Central memory CD8-positive, alpha-beta T cell (primary cell): ENCODE results near the gene DTX2.
"Not testable (repeated sequence)": the region's sequence is repeated elsewhere in the genome, so short reads cannot be mapped to it uniquely, and the experiment has no call there.

Source experiments
- ATAC-seq: fragments of 150-1000 bp; cut with Tn5 transposase; replicated peaks from 2 replicates; pipeline ENCODE4 v1.10.0; 2022; ENCODE audit warnings: mild to moderate bottlenecking, moderate FRiP score, moderate number of reproducible peaks; ENCODE audit not compliant: poor library complexity, severe bottlenecking; ENCODE audit errors: extremely low read depth
- DNase-seq, 2 donors: peaks; one replicate each; pipeline ENCODE4 v3.0.0; 2021; ENCODE audit warnings: low spot score in 2 of 2
- H3K27ac Mint-ChIP-seq: one replicate; pipeline ENCODE4 v1.8.0; 2022; ENCODE audit warnings: low read depth, mild to moderate bottlenecking, moderate library complexity, mixed read lengths
- H3K27me3 Mint-ChIP-seq: one replicate; pipeline ENCODE4 v1.8.0; 2022; ENCODE audit warnings: mixed read lengths
- H3K36me3 Mint-ChIP-seq: one replicate; pipeline ENCODE4 v1.8.0; 2022; ENCODE audit warnings: mild to moderate bottlenecking, moderate library complexity, mixed read lengths; ENCODE audit not compliant: insufficient read depth
- H3K4me1 Mint-ChIP-seq: one replicate; pipeline ENCODE4 v1.8.0; 2022; ENCODE audit warnings: mixed read lengths
- H3K4me3 Mint-ChIP-seq: one replicate; pipeline ENCODE4 v1.8.0; 2022; ENCODE audit warnings: mild to moderate bottlenecking, moderate library complexity, mixed read lengths
- H3K9me3 Mint-ChIP-seq: one replicate; pipeline ENCODE4 v1.8.0; 2022; ENCODE audit warnings: mixed read lengths

Gene DTX2

DNA sequence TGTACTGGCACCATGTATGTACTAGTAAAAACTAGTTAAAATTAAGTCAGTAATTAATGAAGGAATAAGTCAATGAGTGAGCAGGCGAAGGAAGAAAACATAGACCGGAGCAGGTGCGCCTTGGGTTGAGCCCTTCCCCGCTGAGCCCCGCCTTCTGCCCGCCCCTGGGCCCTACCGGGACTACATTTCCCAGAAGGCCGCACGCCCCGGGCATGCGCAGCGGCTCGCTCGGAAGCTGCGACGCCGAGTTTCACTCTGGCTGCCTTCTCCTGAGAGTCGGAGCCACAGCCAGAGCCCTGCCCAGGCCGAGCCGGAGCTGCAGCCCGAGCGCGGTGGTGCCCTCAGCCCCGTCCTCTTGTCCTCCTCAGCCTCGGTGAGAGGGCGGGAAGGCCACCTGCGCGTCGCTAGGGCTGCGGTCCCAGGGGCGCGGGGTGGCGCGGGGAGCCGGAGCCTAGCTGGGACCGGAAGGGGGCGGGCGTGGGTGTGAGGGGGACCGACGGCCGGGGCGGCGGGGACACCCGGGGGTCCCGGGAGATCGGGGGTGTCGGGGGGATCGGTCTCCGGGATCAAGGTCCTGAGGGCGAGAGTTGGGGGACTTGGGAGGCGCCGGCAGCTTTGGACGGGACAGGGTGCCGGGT is at the start of gene DTX2:
Gene DTX2 (plus strand): TSS at position 246 of the 638 bp plus-strand sequence. CDS start 18,801 bp downstream, outside the sequence.
- not testable (repeated sequence) for H3K27me3 Mint-ChIP-seq, H3K4me1 Mint-ChIP-seq, H3K36me3 Mint-ChIP-seq, H3K27ac Mint-ChIP-seq, H3K9me3 Mint-ChIP-seq
- peak; percentile 97 for ATAC-seq
- peak within 1 kb of the TSS; percentile 69 for H3K4me3 Mint-ChIP-seq
- peak in 1 of 2 donors; percentile 41 for DNase-seq

DNA sequence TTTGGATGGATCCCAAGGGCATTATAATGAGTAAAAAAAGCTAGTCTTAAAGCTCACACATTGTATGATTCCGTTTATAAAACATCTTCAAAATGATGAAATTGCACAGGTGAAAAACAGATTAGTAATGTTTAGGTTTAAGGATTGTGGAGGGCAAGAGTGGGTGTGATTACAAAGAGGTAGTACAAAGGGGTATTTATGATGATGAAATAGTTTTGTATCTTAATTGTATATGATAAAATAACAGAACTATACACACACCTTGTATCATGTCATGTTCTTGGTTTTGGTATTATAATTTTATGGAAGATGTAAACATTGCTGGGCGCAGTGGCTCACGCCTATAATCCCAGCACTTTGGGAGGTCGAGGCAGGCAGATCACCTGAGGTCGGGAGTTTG is 49.3 kb upstream of the DTX2 start:
- H3K36me3 Mint-ChIP-seq: peaks cover 2% of the 10 kb centered on the region
- ATAC-seq: no peak
- H3K27me3 Mint-ChIP-seq: no peaks in the 10 kb centered on the region
- H3K27ac Mint-ChIP-seq: no peak overlapping the region
- no peak for DNase-seq
- no peak overlapping the region for H3K4me3 Mint-ChIP-seq
- no peaks in the 10 kb centered on the region for H3K4me1 Mint-ChIP-seq
- no peaks in the 10 kb centered on the region for H3K9me3 Mint-ChIP-seq

DNA sequence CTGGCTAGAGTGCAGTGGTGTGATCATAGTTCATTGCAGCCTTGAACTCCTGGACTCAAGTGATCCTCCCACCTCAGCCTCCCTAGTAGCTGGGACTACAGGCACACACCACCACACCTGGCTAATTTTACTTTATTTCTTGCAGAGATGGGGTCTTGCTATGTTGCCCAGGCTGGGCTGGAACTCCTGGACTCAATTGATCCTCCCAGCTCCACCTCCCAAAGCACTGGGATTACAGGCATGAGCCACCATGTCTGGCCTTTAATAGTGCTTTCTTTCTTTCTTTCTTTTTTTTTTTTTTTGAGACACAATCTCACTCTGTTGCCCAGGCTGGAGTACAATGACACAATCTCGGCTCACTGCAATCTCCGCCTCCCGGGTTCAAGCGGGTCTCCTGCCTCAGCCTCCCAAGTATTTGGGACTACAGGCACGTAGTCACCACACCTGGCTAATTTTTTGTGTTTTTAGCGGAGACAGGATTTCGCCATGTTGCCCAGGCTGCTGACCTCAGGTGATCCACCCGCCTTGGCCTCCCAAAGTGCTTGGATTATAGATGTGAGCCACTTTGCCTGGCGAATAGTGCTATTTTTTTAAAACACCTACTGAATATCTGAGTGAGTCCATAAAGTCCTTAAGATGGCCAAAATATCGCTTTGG is 43.7 kb upstream of the DTX2 start:
- H3K27ac Mint-ChIP-seq, H3K4me3 Mint-ChIP-seq, H3K4me1 Mint-ChIP-seq, DNase-seq, H3K27me3 Mint-ChIP-seq, ATAC-seq, H3K9me3 Mint-ChIP-seq, H3K36me3 Mint-ChIP-seq: not testable (repeated sequence)

DNA sequence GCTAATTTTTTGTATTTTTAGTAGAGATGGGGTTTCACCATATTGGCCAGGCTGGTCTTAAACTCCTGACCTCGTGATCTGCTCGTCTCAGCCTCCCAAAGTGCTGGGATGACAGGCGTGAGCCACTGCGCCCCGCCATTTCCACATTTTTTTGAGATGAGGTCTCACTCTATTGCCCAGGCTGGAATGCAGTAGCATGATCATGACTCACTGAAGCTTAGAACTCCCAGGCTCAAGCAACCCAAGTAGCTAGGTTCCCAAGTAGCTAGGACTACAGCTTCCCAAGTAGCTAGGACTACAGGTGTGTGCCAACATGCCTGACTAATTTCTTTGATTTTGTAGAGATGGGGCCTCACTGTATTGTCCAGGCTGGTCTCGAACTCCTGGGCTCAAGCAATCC is 40.4 kb upstream of the DTX2 start:
- H3K9me3 Mint-ChIP-seq, H3K4me3 Mint-ChIP-seq, H3K36me3 Mint-ChIP-seq, DNase-seq, ATAC-seq, H3K27ac Mint-ChIP-seq: not testable (repeated sequence)
- Mint-ChIP-seq H3K27me3 (peaks cover 14% of the 10 kb centered on the region), H3K4me1 (peaks cover 19% of the 10 kb centered on the region)

DNA sequence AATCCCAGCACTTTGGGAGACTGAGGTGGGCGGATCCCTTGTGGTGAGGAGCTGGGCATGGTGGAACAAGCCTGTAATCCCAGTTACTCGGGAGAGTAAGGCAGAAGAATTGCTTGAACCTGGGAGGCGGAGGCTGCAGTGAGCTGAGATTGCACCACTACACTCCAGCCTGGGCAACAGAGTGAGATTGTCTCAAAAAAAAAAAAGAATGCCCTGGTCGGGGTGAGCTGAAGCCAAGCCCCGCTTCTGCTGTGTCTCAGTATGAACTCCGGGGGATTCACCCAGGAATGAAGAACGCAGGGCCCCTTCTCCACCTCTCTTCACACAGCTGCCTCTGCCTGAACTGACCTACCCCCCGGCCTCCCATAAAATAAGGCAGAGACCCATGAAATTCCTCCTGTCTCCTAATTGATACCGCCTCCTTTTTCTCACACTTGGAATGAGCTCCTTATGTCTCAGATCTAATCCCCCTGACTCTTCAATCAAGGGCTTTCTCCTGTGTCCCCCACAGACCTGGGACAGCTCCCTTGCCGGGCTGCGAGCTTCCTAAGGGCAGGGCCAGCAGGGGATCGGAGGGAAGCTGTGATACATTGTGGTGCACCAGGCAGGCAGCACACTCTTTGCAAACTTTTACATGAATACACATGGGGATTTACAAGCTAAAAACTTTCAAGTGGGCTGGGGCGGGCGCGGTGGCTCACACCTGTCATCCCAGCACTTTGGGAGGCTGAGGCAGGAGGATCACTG is 37.7 kb upstream of the DTX2 start:
- no peaks in the 10 kb centered on the region for H3K9me3 Mint-ChIP-seq
- DNase-seq: no peak

DNA sequence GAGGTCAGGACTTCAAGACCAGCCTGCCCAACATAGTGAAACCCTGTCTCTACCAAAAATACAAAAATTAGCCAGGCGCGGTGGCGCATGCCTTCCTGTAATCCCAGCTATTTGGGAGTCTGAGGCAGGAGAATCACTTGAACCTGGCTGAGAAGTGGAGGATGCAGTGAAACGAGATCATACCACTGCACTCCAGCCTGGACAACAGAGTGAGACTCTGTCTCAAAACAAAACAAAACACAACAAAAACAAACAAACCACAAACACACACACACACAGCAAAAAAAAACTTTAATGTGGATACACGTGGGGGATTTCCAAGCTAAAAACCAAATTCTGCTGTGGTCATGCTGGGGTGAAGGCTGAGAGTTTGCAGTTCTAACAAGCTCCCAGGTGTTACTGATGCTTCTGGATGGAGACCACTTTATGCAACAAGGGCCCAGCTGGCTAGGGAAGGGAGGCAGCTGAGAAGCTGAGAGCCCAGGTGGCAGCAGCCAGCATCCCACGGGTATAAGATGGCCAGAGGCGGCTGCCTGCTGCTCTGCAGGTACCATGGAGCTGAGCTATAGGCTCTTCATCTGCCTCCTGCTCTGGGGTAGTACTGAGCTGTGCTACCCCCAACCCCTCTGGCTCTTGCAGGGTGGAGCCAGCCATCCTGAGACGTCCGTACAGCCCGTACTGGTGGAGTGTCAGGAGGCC is 36.9 kb upstream of the DTX2 start, which contains the start of gene ZP3:
Gene ZP3 (plus strand): TSS at position 538 of the 699 bp plus-strand sequence. CDS start 15 bp downstream, at position 553.
- no peak within 1 kb of the TSS for H3K4me3 Mint-ChIP-seq
- no peaks in the 10 kb centered on the region for H3K9me3 Mint-ChIP-seq
- ATAC-seq: peak; percentile 46
- DNase-seq: no peak
- peaks cover 3% of the 10 kb centered on the region for H3K36me3 Mint-ChIP-seq
- H3K27me3 Mint-ChIP-seq: peaks cover 14% of the 10 kb centered on the region
- peak within 1 kb of the TSS; percentile 38 for H3K27ac Mint-ChIP-seq
- H3K4me1 Mint-ChIP-seq: peaks cover 19% of the 10 kb centered on the region

More for the DNA sequence above, 37.7 kb upstream of the DTX2 start:
- no peak overlapping the region for H3K4me3 Mint-ChIP-seq
- H3K36me3 Mint-ChIP-seq: peaks cover 3% of the 10 kb centered on the region
- peaks cover 14% of the 10 kb centered on the region for H3K27me3 Mint-ChIP-seq
- ATAC-seq: no peak
- H3K27ac Mint-ChIP-seq: no peak overlapping the region
- peaks cover 19% of the 10 kb centered on the region for H3K4me1 Mint-ChIP-seq

DNA sequence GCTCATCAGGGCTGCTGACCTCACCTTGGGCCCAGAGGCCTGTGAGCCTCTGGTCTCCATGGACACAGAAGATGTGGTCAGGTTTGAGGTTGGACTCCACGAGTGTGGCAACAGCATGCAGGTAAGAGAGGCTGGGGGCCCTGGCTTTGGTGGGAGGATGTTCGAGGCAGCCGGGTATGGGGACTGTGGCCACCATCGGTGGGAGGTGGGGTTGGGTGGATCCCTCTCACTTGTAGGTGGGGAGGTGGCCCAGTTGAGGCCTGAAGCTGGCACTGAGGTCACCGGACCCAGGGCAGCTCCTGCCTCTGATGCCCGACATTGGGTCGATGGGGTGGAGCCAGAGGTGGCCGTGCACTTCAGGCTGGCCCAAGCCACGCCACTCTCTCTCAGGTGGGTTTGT is 36.4 kb upstream of the DTX2 start:
- H3K4me3 Mint-ChIP-seq: no peak overlapping the region
- DNase-seq: no peak
- ATAC-seq: no peak
- peaks cover 19% of the 10 kb centered on the region for H3K4me1 Mint-ChIP-seq
- H3K36me3 Mint-ChIP-seq: peaks cover 3% of the 10 kb centered on the region
- H3K9me3 Mint-ChIP-seq: no peaks in the 10 kb centered on the region
- H3K27me3 Mint-ChIP-seq: peaks cover 14% of the 10 kb centered on the region
- H3K27ac Mint-ChIP-seq: peak overlapping the region; percentile 38

DNA sequence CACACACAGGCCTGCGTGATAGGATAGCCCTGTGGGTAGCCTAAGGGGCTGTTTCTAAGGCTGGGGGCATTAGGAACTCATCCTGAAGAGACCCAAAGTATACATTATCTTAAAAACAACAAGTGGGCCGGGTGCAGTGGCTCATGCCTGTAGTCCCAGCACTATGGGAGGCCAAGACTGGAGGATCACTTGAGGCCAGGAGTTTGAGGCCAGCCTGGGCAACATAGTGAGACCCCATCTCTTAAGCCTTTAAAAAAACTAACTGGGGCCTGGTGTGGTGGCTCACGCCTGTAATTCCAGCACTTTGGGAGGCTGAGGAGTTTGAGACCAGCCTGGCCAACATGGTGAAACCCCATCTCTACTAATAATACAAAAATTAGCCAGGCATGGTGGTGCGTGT is 36.0 kb upstream of the DTX2 start:
- H3K27ac Mint-ChIP-seq, ATAC-seq, H3K4me3 Mint-ChIP-seq, H3K9me3 Mint-ChIP-seq, H3K36me3 Mint-ChIP-seq, DNase-seq: not testable (repeated sequence)
- Mint-ChIP-seq H3K4me1 (peaks cover 19% of the 10 kb centered on the region), H3K27me3 (peaks cover 14% of the 10 kb centered on the region)

DNA sequence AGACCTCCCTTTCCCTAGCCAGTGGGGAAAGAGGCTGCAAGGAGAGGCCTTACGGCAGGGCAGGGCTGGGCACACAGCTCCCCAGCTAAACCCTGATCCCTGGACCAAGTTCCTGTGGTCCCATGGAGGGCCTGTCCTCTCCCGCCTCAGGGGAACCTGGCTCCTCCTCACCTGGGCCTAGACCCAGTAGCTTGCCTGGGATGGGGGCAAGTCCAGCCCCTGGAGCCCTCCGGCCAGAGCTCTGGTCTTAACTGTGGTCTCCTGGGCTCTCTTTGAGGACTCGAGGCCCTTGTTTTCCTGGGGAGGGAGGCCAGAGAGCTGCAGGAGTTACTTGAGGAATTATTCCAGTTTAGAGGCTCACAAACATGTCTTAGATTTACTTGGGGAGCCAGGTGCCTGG is 35.3 kb upstream of the DTX2 start:
- Mint-ChIP-seq H3K27ac (no peak overlapping the region), H3K27me3 (peaks cover 14% of the 10 kb centered on the region), H3K36me3 (peaks cover 6% of the 10 kb centered on the region), H3K4me1 (peaks cover 19% of the 10 kb centered on the region), H3K4me3 (no peak overlapping the region), H3K9me3 (no peaks in the 10 kb centered on the region)
- ATAC-seq (no peak), DNase-seq (no peak)

DNA sequence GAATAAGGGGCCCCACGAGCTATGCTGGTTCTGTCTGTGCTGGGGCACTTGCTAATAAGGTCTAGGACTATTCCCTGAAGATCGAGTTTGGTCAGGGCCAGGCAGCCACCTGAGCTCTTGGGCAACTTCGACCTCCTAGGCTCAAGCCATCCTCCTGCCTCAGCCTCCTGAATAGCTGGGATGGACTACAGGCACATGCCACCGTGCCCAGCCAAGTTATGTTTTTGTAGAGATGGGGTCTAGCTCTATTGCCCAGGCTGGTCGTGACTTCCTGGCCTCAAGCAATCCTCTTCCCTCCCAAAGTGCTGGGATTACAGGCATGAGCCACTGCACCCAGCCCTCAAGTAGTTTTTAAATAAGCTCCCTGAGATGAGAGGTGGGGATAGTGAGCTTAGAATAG is 33.9 kb upstream of the DTX2 start:
- ATAC-seq (no peak), DNase-seq (no peak)
- no peaks in the 10 kb centered on the region for H3K9me3 Mint-ChIP-seq
- H3K27me3 Mint-ChIP-seq: peaks cover 12% of the 10 kb centered on the region
- peaks cover 19% of the 10 kb centered on the region for H3K4me1 Mint-ChIP-seq
- H3K36me3 Mint-ChIP-seq: peaks cover 4% of the 10 kb centered on the region
- no peak overlapping the region for H3K4me3 Mint-ChIP-seq
- no peak overlapping the region for H3K27ac Mint-ChIP-seq

DNA sequence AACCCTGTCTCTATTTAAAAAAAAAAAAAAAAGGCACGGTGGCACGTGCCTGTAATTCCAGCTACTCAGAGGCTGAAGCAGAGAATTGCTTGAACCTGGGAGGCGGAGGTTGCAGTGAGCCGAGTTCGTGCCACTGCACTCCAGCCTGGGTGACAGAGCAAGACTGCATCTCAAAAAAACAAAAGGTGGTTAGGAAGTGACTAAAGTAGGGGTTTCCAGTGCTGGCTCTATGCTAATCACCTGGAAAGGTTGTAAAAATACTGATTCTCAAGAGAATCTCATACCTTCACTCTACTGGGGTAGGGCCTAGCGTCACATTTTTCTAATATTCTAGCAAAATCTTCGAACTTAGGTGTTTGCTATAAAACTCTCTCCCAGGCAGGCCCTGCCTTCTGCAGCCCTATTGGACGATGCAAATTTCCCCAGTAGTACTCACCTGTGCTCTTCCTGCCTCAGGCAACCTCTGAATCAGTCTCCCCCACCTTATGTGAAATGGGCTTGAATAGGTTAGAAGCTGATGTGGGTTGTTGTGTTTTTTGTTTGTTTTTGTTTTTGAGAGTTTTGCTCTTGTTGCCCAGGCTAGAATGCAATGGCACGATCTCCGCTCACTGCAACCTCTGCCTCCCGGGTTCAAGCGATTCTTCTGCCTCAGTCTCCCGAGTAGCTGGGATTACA is 33.2 kb upstream of the DTX2 start:
- Mint-ChIP-seq H3K27me3 (peaks cover 5% of the 10 kb centered on the region), H3K4me1 (peaks cover 14% of the 10 kb centered on the region), H3K9me3 (no peaks in the 10 kb centered on the region), H3K27ac (no peak overlapping the region), H3K4me3 (no peak overlapping the region), H3K36me3 (peaks cover 4% of the 10 kb centered on the region)
- no peak for DNase-seq
- ATAC-seq: no peak
